Measurements from ENCODE around the gene YTHDC2. TPM values are rescaled to one million over a fixed set of nuclear protein-coding genes. Genes with fewer than 3 reads are reported as not detected.
A peak's percentile ranks its signal among the peaks of the same experiment; 100 is the strongest.

YTHDC2 gene
- total and polyA plus RNA-seq, 4 donors: 6.2 to 32.9 (median 14.8) TPM

- H3K9me3 ChIP-seq (ENCODE audit: control insufficient read depth in 4 of 4, low read length in 3 of 4): no peaks in the 10 kb centered on the region
- no peaks in the 10 kb centered on the region for H3K36me3 ChIP-seq (ENCODE audit: control insufficient read depth in 4 of 4, insufficient read depth in 3 of 4, low read depth in 1 of 4, low read length in 3 of 4)
- no peak for DNase-seq (ENCODE audit: low spot score)
- TF ChIP-seq NR2F2 (IDR thresholded peaks at IDR 0.05) (no peak), TAF1 (conservative IDR thresholded peaks at IDR 0.05) (no peak), RXRA (IDR thresholded peaks at IDR 0.05) (no peak), GABPA (IDR thresholded peaks at IDR 0.05 in 1 of 2, conservative IDR thresholded peaks at IDR 0.05 in 1 of 2) (no peak)
- H3K4me1 ChIP-seq (ENCODE audit: control insufficient read depth in 4 of 4, insufficient read depth in 4 of 4, low read length in 3 of 4): peaks cover 0 to 5% (median 2%) of the 10 kb centered on the region in 4 donors
- no peak overlapping the region for H3K9ac ChIP-seq (ENCODE audit: low read depth in 1 of 2, low read length in 2 of 2)
- no peak overlapping the region for H3K4me3 ChIP-seq (ENCODE audit: low read depth in 1 of 3, low read length in 3 of 3)
- peaks cover 0 to 2% (median 0%) of the 10 kb centered on the region in 4 donors for H3K27me3 ChIP-seq (ENCODE audit: control insufficient read depth in 4 of 4, insufficient read depth in 4 of 4, low read length in 3 of 4)
- 69% methylated on average over 3 of the region's 3 CpGs for WGBS
- H3K27ac ChIP-seq (ENCODE audit: low read depth in 1 of 2, low read length in 2 of 2): no peak overlapping the region
Observed at GRCh38 chr5:113608113-113608596, 94.7 kb downstream of the YTHDC2 start.

GRCh38 chr5:113612060-113612496, 98.6 kb downstream of the YTHDC2 start:
- TF ChIP-seq CTCF (IDR thresholded peaks at IDR 0.05; ENCODE audit: low read depth, low read length, missing input control) (peak; percentile 62), REST (IDR thresholded peaks at IDR 0.05) (no peak), FOXA2 (IDR thresholded peaks at IDR 0.05) (no peak), RAD21 (IDR thresholded peaks at IDR 0.05) (peak; percentile 83 to 85)
- no peaks in the 10 kb centered on the region for H3K36me3 ChIP-seq (ENCODE audit: control insufficient read depth in 4 of 4, insufficient read depth in 3 of 4, low read depth in 1 of 4, low read length in 3 of 4)
- 2% methylated on average over 4 of the region's 4 CpGs for WGBS
- H3K4me3 ChIP-seq (ENCODE audit: low read depth in 1 of 3, low read length in 3 of 3): no peak overlapping the region
- H3K4me1 ChIP-seq (ENCODE audit: control insufficient read depth in 4 of 4, insufficient read depth in 4 of 4, low read length in 3 of 4): no peaks in the 10 kb centered on the region
- H3K9ac ChIP-seq (ENCODE audit: low read depth in 1 of 2, low read length in 2 of 2): no peak overlapping the region
- H3K27me3 ChIP-seq (ENCODE audit: control insufficient read depth in 4 of 4, insufficient read depth in 4 of 4, low read length in 3 of 4): peaks cover 0 to 9% (median 0%) of the 10 kb centered on the region in 4 donors
- H3K27ac ChIP-seq (ENCODE audit: low read depth in 1 of 2, low read length in 2 of 2): no peak overlapping the region
- H3K9me3 ChIP-seq (ENCODE audit: control insufficient read depth in 4 of 4, low read length in 3 of 4): no peaks in the 10 kb centered on the region
- DNase-seq (ENCODE audit: low spot score): no peak

- Histone ChIP-seq H3K36me3 (ENCODE audit: control insufficient read depth in 4 of 4, insufficient read depth in 3 of 4, low read depth in 1 of 4, low read length in 3 of 4) (no peaks in the 10 kb centered on the region), H3K9me3 (ENCODE audit: control insufficient read depth in 4 of 4, low read length in 3 of 4) (no peaks in the 10 kb centered on the region), H3K4me3 (ENCODE audit: low read depth in 1 of 3, low read length in 3 of 3) (no peak overlapping the region), H3K9ac (ENCODE audit: low read depth in 1 of 2, low read length in 2 of 2) (no peak overlapping the region), H3K27me3 (ENCODE audit: control insufficient read depth in 4 of 4, insufficient read depth in 4 of 4, low read length in 3 of 4) (peaks cover 0 to 9% (median 0%) of the 10 kb centered on the region in 4 donors), H3K27ac (ENCODE audit: low read depth in 1 of 2, low read length in 2 of 2) (no peak overlapping the region), H3K4me1 (ENCODE audit: control insufficient read depth in 4 of 4, insufficient read depth in 4 of 4, low read length in 3 of 4) (no peaks in the 10 kb centered on the region)
- no peak for DNase-seq (ENCODE audit: low spot score)
- TF ChIP-seq YY1 (IDR thresholded peaks at IDR 0.05) (no peak), ATF3 (IDR thresholded peaks at IDR 0.05) (no peak), RXRA (IDR thresholded peaks at IDR 0.05) (no peak), TAF1 (conservative IDR thresholded peaks at IDR 0.05) (no peak), GABPA (IDR thresholded peaks at IDR 0.05 in 1 of 2, conservative IDR thresholded peaks at IDR 0.05 in 1 of 2) (no peak), FOXA2 (IDR thresholded peaks at IDR 0.05) (no peak), FOXA1 (IDR thresholded peaks at IDR 0.05) (no peak), MAX (IDR thresholded peaks at IDR 0.05) (no peak), JUND (IDR thresholded peaks at IDR 0.05) (no peak), NR2F2 (IDR thresholded peaks at IDR 0.05) (no peak), CTCF (IDR thresholded peaks at IDR 0.05; ENCODE audit: low read depth, low read length, missing input control) (no peak)
- WGBS: 30% methylated on average over 1 of the region's 1 CpG
Observed at GRCh38 chr5:113614191-113614590, 100.7 kb downstream of the YTHDC2 start.
